GM10266 (cell line): ENCODE results near the gene CD22.

Experiments
- DNase-seq: peaks from one replicate; pipeline ENCODE4 v3.0.0; 2012; ENCODE audit errors: extremely low spot score
- CTCF ChIP-seq: IDR thresholded peaks from 2 replicates; pipeline ENCODE4 v1.5.1; 2012; ENCODE audit warnings: mild to moderate bottlenecking, low read depth; ENCODE audit not compliant: control insufficient read depth, insufficient read depth; ENCODE audit errors: missing control alignments

The CD22 gene

DNA sequence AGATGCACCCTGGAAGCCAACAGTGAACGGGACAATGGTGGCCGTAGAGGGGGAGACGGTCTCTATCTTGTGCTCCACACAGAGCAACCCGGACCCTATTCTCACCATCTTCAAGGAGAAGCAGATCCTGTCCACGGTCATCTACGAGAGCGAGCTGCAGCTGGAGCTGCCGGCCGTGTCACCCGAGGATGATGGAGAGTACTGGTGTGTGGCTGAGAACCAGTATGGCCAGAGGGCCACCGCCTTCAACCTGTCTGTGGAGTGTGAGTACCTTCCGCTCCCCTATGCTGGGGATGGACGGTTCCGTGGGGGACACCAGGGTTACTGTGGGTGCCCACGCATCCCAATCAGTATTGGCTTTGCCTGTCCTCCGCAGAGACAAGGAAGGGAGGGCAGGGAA is 26.5 kb upstream of the CD22 start:
- DNase-seq: no peak
- no peak for TF ChIP-seq CTCF

DNA sequence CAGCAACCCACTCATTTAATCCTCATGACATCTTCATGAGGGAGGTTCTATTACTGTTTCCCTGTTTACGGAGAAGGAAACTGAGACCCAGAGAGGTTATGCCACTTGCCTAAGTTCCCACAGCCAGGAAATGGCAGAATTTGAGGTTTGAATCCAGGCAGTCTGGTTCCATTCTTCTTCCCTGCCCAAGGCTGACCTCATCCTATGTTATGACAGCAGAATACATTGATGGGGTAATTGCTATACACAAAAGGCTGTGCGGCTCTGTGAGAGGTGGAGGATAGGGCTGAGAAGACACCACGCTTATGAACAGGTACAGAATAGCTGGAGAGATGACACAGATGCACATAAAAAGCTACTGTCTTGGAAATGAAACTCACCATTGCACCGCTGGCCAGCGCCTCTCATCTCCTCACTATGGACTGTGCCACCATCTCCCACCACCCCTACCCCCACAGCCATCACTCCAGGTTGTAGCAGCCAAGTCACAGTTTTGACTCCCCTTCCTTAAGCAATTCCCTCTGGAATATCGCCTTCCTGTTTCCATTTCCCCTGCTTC is 25.6 kb upstream of the CD22 start:
- DNase-seq: no peak
- TF ChIP-seq CTCF: no peak

GRCh38 chr19:35304036-35304435 is 25.0 kb upstream of the CD22 start:
- TF ChIP-seq CTCF: no peak
- DNase-seq: no peak

DNA sequence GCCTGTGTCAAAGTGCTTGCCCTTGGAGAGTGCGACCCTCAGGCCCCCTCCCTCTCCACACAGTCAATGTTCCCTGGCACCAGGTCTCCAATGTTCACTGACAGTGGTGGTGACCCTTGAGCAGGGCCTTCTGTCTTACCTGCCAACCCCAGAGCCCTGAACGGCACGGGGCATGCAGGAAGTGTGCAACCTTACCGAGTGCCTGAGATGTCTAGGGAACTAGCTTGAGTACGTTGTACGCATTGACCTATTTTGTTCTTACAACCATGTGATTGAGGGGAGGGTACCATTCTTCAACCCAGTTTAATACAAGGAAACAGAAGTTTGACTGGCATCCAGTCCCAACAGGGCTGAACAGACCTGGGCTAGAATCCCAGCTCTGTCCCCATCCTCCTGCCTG is 23.8 kb upstream of the CD22 start:
- DNase-seq: no peak
- TF ChIP-seq CTCF: no peak

DNA sequence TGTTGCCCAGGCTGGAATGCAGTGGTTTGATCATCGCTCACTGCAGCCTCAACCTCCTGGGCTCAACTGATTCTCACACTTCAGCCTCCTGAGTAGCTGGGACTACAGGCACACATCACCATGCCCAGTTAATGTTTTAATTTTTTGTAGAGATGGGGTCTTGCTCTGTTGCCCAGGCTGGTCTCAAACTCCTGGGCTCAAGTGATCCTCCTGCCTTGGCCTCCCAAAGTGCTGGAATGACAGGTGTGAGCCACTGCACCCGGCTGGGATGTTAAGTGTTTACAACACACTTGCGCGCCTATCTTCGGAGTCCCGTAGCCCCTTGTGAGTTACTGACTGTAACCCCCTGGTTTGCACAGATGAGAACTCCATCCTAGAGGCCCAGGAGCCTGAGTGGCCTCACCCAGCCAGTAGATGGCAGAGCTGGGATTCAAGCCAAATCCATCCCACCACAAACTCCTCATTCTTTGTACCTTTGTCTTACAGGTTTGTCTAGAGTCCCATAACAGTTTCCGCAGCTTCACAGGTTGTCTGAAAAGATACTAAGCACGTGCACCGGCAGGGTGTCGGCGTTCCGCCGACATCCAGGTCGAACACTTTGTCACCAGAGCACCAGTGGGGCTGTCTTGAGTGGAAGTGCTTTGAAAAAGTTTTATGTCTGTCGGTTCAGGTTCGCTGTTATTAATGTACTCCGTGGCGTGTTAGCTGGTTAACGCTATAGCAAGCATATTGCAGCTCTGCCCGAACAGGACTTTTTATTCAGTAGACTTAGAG is 22.3 kb upstream of the CD22 start:
- peak; percentile 58 for DNase-seq
- TF ChIP-seq CTCF: peak; percentile 49

GRCh38 chr19:35307931-35308330 is 21.1 kb upstream of the CD22 start:
- TF ChIP-seq CTCF: no peak
- DNase-seq: no peak

DNA sequence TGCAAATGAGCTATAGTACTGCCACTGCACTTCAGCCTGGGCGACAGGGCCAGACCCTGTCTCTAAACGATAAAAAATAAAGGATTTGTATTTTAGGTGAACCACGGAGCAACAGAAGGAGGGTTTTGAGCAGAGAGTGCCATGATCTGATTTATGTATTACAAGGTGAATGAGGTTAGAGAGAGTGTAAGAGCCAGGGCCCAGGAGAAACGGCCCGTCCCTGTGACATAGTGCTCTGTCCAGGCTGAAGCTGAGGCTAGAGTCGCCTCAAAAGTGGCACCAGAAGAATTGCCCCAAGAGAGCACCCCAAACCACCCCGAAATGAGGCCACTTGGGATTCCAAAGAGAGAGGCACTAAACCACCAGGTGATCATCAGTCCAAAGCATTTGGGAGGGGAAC is 20.1 kb upstream of the CD22 start:
- no peak for TF ChIP-seq CTCF
- no peak for DNase-seq
